HEK293T (cell line): ENCODE data around the gene ERBB4.
"Not testable (repeated sequence)": the region's sequence is repeated elsewhere in the genome, so short reads cannot be mapped to it uniquely, and the experiment has no call there.

Experiments
- CTCF ChIA-PET: fragments of 350-600 bp; formaldehyde crosslinking; extraction: SDS; loops from one replicate; lab custom pipeline; 2021; ENCODE audit warnings: antibody characterized with exemption, inconsistent platforms; lab: Yijun Ruan, JAX
- POLR2A ChIA-PET: fragments of 350-600 bp; formaldehyde crosslinking; extraction: SDS; loops from one replicate; lab custom pipeline; 2020; ENCODE audit warnings: antibody characterized with exemption, inconsistent platforms; lab: Yijun Ruan, JAX
- DNase-seq: peaks from one replicate; pipeline ENCODE4 v3.0.0; 2012; ENCODE audit warnings: mixed read lengths; ENCODE audit errors: extremely low spot score
- ARNT ChIP-seq: fragments of 450-650 bp; IDR thresholded peaks from 2 replicates; pipeline ENCODE4 v1.6.1; 2017; ENCODE audit warnings: mild to moderate bottlenecking
- BHLHE40 ChIP-seq: fragments of 450-650 bp; IDR thresholded peaks from 2 replicates; pipeline ENCODE4 v1.6.1; 2016; ENCODE audit warnings: mild to moderate bottlenecking, moderate library complexity, borderline replicate concordance
- CTBP1 ChIP-seq: fragments of 450-650 bp; IDR thresholded peaks from 2 replicates; pipeline ENCODE4 v1.6.1; 2016; ENCODE audit warnings: borderline replicate concordance
- ELF4 ChIP-seq: fragments of 450-650 bp; IDR thresholded peaks from 2 replicates; pipeline ENCODE4 v1.6.1; 2017; ENCODE audit warnings: antibody characterized with exemption
- FOXA1 ChIP-seq: fragments of 450-650 bp; IDR thresholded peaks from 2 replicates; pipeline ENCODE4 v1.6.1; 2016; ENCODE audit warnings: mild to moderate bottlenecking
- FOXK2 ChIP-seq: fragments of 450-650 bp; IDR thresholded peaks from 2 replicates; pipeline ENCODE4 v1.6.1; 2016; ENCODE audit warnings: mild to moderate bottlenecking
- FOXM1 ChIP-seq: fragments of 450-650 bp; IDR thresholded peaks from 2 replicates; pipeline ENCODE4 v1.6.1; 2017; ENCODE audit warnings: mild to moderate bottlenecking, borderline replicate concordance
- HDGF ChIP-seq: fragments of 450-650 bp; IDR thresholded peaks from 2 replicates; pipeline ENCODE4 v1.6.1; 2017; ENCODE audit warnings: antibody characterized with exemption, borderline replicate concordance
- L3MBTL2 ChIP-seq: fragments of 450-650 bp; conservative IDR thresholded peaks from 2 replicates; pipeline ENCODE4 v1.6.1; 2016; ENCODE audit warnings: mild to moderate bottlenecking
- LEF1 ChIP-seq: fragments of 450-650 bp; IDR thresholded peaks from 2 replicates; pipeline ENCODE4 v1.6.1; 2017; ENCODE audit warnings: mild to moderate bottlenecking, borderline replicate concordance
- NFRKB ChIP-seq: fragments of 450-650 bp; IDR thresholded peaks from 2 replicates; pipeline ENCODE4 v1.6.1; 2016; ENCODE audit warnings: mild to moderate bottlenecking, moderate library complexity
- PKNOX1 ChIP-seq: fragments of 450-650 bp; IDR thresholded peaks from 2 replicates; pipeline ENCODE4 v1.6.1; 2016
- SP1 ChIP-seq: fragments of 450-650 bp; IDR thresholded peaks from 2 replicates; pipeline ENCODE4 v1.6.1; 2017
- SUZ12 ChIP-seq: fragments of 450-650 bp; IDR thresholded peaks from 2 replicates; pipeline ENCODE4 v1.6.1; 2016; ENCODE audit warnings: mild to moderate bottlenecking
- TARDBP ChIP-seq: fragments of 450-650 bp; IDR thresholded peaks from 2 replicates; pipeline ENCODE4 v1.6.1; 2016
- ZNF384 ChIP-seq: fragments of 450-650 bp; IDR thresholded peaks from 2 replicates; pipeline ENCODE4 v1.6.1; 2016

ERBB4 gene

GRCh38 chr2:211534632-211535031, 1004.0 kb downstream of the ERBB4 start:
- ChIA-PET POLR2A (no interaction called here), CTCF (no interaction called here)
- DNase-seq, result no peak
- TF ChIP-seq HDGF, result no peak
- TF ChIP-seq TARDBP, result no peak
- TF ChIP-seq SP1, result no peak
- no peak for TF ChIP-seq SUZ12
- TF ChIP-seq CTBP1, result no peak
- TF ChIP-seq ARNT, result no peak
- no peak for TF ChIP-seq ELF4
- no peak for TF ChIP-seq FOXM1
- no peak for TF ChIP-seq NFRKB
- no peak for TF ChIP-seq FOXK2
- TF ChIP-seq ZNF384, result no peak
- TF ChIP-seq BHLHE40, result no peak
- TF ChIP-seq PKNOX1, result no peak
- TF ChIP-seq FOXA1, result no peak
- no peak for TF ChIP-seq L3MBTL2
- TF ChIP-seq LEF1, result no peak

- POLR2A ChIA-PET, CTCF ChIA-PET, DNase-seq: not testable (repeated sequence)
These were observed 1014.4 kb downstream of the ERBB4 start for GRCh38 chr2:211524248-211524647.

GRCh38 chr2:211516537-211516936, 1022.1 kb downstream of the ERBB4 start:
- DNase-seq, result no peak
- no peak for TF ChIP-seq ZNF384
- TF ChIP-seq SUZ12, result no peak
- no peak for TF ChIP-seq ELF4
- no peak for TF ChIP-seq CTBP1
- TF ChIP-seq FOXK2, result no peak
- no peak for TF ChIP-seq FOXM1
- no peak for TF ChIP-seq SP1
- no peak for TF ChIP-seq BHLHE40
- TF ChIP-seq PKNOX1, result no peak
- no peak for TF ChIP-seq NFRKB
- TF ChIP-seq TARDBP, result no peak
- TF ChIP-seq HDGF, result no peak
- ChIA-PET CTCF (no interaction called here), POLR2A (no interaction called here)

GRCh38 chr2:211514049-211514448, 1024.6 kb downstream of the ERBB4 start:
- ChIA-PET CTCF (no interaction called here), POLR2A (no interaction called here)
- TF ChIP-seq CTBP1 (no peak), ARNT (no peak), BHLHE40 (no peak), LEF1 (no peak), SUZ12 (no peak), SP1 (no peak), PKNOX1 (no peak), FOXK2 (no peak), TARDBP (no peak), NFRKB (no peak), FOXM1 (no peak), ZNF384 (no peak), HDGF (no peak), FOXA1 (no peak), ELF4 (no peak), L3MBTL2 (no peak)
- no peak for DNase-seq

GRCh38 chr2:211513446-211513845, 1025.2 kb downstream of the ERBB4 start:
- no peak for TF ChIP-seq FOXA1
- TF ChIP-seq SP1, result no peak
- POLR2A ChIA-PET, result no interaction called here
- DNase-seq, result no peak
- CTCF ChIA-PET, result interaction anchor here (0.6 kb wide), 1 partner anchor 789 kb away, joined by 7 read pairs; no protein-coding TSS in a partner anchor

GRCh38 chr2:211512806-211513205, 1025.8 kb downstream of the ERBB4 start:
- TF ChIP-seq ARNT, result no peak
- no peak for TF ChIP-seq FOXA1
- no peak for TF ChIP-seq SUZ12
- TF ChIP-seq LEF1, result no peak
- TF ChIP-seq ZNF384, result no peak
- no peak for TF ChIP-seq ELF4
- no peak for TF ChIP-seq CTBP1
- POLR2A ChIA-PET, result no interaction called here
- CTCF ChIA-PET, result interaction anchor here (0.6 kb wide), 1 partner anchor 789 kb away, joined by 7 read pairs; no protein-coding TSS in a partner anchor
- DNase-seq, result no peak

GRCh38 chr2:211503856-211504255, 1034.7 kb downstream of the ERBB4 start:
- TF ChIP-seq HDGF (no peak), ELF4 (no peak), ZNF384 (no peak), NFRKB (no peak), FOXA1 (no peak), LEF1 (no peak), BHLHE40 (no peak), FOXM1 (no peak), L3MBTL2 (no peak), SUZ12 (no peak), CTBP1 (no peak), FOXK2 (no peak)
- ChIA-PET POLR2A (no interaction called here), CTCF (no interaction called here)
- no peak for DNase-seq
